ENCODE data around the gene SLC26A1.
"Not testable (repeated sequence)": the region's sequence is repeated elsewhere in the genome, so short reads cannot be mapped to it uniquely, and the experiment has no call there.

Gene SLC26A1

DNA sequence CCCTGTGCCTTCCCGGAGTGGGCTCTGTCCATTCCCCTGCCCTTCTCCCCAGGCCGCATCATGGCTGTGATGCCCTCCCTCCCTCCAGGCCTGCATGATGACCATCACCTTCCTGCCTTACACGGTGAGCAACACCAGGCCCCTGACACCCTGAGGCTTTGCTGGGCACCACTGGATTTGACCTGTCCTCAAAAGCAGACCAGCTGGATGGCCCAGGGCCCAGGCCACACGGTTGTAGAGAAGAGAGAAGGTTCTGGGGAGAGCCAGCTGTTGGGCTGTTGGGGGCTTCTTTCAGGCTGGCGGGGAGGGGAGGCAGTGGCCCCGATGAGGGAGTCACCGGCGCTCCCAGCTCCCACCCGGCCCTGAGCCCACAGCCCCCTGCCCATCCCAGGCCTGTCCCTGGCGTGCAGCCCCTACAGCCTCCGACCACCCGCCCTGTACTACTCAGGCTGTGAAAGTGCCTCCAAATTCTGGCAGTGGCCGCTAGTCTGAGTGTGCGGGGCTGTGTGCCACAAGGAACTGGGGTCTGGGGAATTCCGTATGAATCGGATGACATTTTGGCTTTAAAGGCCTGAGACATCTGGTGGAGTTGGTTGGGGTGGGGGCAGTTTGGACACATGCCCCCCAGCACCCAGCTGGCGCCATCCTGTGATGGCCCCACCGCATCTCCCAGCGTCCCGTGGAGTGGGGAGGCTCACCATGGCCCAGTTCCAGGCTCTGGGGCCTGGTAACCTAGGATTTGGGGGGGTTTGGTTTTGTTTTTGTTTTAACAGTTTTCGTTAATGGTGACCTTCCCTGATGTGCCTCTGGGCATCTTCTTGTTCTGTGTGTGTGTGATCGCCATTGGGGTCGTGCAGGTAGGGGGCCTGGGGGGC is 41.4 kb downstream of the SLC26A1 start:
- no peak for DNase-seq

DNA sequence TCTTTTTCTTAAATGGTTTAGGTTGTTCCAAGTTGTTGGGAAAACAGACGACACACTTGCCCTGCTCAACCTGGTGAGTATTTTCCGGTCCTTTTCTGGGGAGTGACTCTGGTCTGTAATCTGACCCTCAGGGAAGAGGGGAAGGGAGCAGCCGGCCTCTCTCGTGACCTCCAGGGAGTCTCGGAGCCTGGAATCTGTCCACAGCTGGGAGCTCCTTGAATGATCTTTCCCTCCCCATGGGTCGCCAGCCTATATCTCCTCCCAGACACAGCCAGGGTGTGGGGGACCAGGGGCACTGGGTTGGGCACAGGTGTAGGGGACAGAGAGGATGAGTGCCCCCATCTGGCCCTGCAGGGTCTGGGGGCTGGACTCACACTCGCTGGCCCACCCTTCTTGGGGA is 42.0 kb downstream of the SLC26A1 start:
- DNase-seq: no peak

DNA sequence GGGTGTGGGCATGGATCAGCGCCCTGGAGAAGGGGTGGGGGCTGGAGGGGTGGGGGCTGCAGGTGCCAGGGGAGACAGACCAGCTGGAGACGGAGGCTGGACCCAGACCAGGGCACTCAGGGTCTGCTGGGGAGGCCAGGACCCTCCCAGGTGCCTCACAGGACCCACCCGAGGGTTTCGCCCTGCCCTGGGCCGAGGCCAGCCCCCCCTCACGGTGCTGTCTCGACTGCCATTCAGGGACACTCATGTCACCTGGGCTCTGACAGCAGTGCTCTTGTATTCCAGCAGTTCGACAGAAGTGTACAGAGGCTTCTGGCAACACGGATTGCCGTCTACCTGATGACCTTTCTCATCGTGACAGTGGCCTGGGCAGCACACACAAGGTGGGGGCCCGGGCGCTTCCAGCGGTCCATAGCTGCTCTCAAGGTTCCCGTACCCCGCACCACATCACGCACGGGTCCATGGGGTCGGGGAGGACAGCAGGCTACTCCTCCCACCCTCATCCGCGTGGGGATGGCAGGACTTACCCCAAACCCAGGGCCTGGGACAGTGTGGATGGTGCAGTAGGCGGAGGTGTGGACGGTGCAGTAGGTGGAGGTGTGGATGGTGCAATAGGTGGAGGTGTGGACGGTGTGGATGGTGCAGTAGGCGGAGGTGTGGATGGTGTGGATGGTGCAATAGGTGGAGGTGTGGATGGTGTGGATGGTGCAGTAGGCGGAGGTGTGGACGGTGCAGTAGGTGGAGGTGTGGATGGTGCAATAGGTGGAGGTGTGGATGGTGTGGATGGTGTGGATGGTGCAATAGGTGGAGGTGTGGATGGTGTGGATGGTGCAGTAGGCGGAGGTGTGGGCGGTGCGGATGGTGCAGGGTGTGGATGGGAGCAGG is 42.8 kb downstream of the SLC26A1 start:
- no peak for DNase-seq

DNA sequence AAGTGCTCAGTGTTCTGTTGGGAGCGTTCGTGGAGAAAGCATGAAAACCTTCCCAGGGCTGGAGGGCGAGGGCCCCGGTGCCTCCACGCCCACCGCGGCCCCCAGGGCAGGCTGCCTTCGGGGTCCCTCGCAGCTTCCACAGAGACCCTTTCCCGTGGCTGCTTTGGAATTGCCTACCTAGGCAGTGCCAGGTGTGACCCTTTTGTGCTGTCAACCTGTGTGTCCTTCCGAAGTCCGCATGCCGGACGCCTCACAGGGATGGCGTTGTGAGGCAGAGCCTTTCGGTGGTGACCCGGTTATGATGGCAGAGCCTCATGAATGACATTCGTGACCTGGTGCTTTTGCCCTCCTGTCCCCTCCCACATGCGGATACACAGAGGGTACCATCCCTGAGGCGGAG is 43.5 kb downstream of the SLC26A1 start:
- no peak for DNase-seq

DNA sequence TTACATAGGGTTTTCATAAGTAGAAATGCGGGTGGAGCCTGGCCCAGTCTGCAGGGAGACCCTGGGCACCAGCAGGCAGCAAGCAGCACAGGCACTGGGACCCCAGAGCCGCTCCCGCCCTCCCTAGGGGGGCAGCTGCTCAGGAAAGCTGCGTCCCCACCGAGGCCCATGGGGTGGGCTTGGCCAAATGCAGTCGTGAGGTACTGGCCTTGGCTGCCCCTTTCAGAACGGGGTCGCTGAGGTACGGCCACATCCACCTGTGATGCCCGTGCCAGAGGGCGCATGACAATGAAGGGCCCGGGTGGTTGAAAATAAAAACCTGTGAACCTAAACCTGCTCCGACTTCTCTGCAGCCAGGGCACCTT is 44.3 kb downstream of the SLC26A1 start:
- DNase-seq: no peak

DNA sequence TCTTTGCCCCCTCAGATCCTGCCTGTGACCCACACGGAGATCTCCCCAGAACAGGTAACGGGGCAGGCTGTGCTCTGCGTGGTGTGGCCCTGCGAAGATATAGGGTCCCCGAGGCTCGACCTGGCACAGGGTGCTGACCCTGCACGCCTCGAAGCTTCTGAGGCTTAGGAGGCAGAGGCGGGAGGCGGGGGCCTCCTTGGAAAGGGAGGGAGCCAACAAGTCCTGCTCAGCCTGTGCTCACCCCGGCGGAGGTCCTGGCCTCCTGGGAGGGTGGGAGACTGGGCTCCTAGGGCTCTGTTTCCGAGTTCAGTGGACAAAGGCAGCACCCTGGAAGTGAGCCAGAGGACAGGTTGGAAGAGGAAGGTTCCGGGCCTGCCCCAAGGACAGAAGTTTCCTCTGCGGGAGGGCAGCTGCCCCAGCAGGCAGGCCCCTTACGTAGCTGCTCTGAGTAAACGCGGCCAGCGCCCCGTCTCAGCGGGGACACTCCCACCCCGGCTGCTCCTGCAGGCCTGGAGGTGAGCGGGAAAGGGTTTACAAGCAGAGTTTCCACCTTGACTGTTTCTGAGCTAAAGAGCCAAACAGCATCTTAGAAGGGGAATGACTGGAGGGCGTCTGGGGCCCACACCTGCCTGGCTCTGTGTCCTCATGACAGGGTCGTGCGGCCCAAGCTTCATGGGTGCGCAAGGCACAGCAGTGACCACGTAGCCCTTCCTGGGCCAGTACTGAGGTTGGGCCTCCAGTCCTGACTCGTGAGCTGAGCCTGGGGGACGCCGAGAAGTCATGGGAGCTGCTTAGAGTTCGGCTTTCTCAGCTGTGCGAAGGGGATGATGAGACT is 44.9 kb downstream of the SLC26A1 start:
- no peak for DNase-seq

DNA sequence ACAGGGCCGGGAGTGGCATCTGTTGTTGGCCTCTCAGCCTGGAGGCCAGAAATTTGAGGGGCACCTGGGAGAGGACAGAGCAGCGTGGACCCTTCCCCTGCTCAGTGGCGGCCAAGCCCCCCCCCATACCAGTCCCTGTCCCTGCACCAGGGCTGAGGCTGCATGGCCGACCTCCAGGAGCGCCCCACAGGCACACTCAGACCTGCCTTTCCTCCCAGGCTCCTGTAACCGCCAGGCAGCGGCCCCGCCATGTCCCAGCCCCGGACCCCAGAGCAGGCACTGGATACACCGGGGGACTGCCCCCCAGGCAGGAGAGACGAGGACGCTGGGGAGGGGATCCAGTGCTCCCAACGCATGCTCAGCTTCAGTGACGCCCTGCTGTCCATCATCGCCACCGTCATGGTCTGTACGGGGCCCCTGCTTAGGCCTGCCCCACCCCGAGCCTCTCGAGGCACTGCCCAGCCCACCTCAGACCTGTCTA is 45.7 kb downstream of the SLC26A1 start:
- no peak for DNase-seq

DNA sequence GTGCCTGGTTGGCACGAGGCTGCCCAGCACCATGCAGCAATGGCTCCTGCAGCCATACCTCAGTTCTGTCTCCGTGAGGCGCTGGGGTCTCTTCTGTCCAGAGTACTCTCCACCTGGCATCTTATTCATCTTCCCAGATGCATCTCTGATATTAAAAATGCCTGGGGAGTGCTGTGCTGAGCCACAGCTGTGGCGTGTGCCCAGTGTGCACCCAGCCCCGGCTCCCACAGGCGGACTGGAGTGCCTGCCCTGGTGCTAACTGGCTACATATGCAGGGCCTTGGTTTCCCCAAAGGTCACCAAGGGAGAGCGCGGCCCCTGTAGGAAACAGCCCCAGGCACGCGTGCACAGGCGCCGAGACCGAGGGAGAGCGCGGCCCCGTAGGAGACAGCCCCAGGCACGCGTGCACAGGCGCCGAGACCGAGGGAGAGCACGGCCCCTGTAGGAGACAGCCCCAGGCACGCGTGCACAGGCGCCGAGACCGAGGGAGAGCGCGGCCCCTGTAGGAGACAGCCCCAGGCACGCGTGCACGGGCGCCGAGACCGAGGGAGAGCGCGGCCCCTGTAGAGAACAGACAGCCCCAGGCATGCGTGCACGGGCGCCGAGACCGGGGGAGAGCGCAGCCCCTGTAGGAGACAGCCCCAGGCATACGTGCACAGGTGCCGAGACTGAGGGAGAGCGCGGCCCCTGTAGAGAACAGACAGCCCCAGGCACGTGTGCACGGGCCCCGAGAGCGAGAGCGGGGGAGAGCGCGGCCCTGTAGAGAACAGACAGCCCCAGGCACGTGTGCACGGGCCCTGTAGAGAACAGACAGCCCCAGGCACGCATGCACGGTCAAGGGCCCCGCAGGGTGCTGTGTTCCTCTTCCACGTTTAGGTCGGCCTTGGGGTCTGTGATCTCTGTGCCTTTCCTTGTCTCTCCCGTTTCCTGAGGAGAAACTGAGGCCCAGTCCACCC is 46.4 kb downstream of the SLC26A1 start:
- DNase-seq: no peak

DNA sequence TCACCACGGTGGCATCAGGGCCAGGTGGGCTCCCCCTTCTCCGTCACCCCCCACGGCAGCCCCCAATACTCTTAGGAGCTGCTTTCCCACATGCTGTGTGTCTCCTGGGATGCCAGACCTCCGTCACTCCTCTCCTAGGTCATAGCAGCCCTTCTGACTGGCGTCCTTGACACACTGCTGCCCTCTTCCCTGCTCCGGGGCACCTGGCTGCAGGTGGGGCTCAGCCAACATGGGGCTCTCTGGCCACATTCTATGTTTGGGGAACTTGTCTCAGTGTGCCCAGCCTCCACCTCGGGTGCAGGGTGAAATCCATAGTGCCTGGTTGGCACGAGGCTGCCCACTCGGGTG is 47.1 kb downstream of the SLC26A1 start:
- DNase-seq: no peak

DNA sequence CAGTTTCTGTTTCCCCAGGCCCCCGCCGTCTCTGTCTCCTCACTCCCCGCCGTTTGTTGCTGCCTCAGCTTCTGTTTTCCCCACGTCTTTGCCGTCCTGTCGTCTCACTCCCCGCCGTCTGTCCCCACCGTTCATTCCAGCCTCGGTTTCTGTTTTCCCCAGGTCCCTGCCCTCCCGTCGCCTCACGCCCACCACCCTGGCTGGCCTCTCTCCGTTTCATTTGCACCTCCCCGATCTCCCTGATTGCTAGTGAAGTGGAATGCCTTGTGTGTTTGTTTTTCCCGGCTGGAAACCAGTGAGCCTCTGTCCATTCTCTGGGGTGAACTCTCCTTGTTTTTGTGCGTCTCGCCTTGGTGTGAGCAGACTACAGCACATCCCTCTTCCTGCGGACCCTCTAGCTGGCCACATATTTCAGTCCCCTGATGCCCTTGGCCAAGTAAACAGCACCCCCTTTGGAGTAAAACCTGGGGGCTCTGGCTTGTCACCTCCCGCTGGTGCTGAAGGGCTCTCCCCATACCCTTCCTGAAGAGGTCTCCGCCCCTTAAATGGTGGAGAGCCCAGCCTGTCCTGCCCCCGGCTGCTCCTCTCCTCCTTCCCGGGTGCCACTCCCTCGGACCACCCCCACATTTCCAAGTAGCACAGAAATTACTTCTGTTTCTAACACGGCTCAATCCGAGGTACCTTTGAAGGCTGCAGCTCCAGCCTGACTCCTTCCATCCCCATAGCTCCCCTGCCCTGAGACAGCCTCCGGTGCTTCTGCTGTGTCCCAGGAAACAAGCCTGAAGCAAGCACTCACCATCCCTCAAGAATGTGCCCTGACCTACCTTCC is 47.7 kb downstream of the SLC26A1 start:
- DNase-seq: no peak

DNA sequence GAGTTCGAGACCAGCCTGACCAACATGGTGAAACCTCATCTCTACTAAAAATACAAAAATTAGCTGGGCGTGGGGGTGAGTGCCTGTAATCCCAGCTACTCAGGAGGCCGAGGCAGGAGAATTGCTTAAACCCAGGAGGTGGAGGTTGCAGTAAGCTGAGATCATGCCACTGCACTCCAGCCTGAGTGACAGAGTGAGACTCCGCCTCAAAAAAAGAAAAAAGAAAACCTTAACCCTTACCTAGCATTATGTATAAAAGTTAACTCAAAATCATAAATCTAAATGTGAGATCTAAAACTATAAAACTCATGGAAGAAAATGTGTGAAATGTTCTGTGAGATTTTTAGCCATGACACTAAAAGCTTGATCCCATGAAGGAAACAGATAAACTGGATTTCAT is 53.7 kb downstream of the SLC26A1 start:
- not testable (repeated sequence) for DNase-seq

Data from NCI-H187 (cell line).